GM12878 (cell line): ENCODE data around the gene SH2D7. TPM values are rescaled to one million over a fixed set of nuclear protein-coding genes. Genes with fewer than 3 reads are reported as not detected.

Experiments used
- ASH2L ChIP-seq: fragments of 300-600, 200-600 bp; sonication (generic); IDR thresholded peaks from 2 replicates; pipeline ENCODE4 v1.6.1; 2017; ENCODE audit warnings: low read depth, mild to moderate bottlenecking, borderline replicate concordance
- BCL11A ChIP-seq: IDR thresholded peaks from 2 replicates; pipeline ENCODE4 v1.6.1; 2011; ENCODE audit warnings: low read depth, low read length
- BRCA1 ChIP-seq: IDR thresholded peaks from 2 replicates; pipeline ENCODE4 v1.6.1; 2011; ENCODE audit warnings: low read depth, low read length, improper control_type of control experiment
- CBX3 ChIP-seq: fragments of 200-600 bp; sonication (generic); IDR thresholded peaks from 2 replicates; pipeline ENCODE4 v1.6.1; 2016; ENCODE audit warnings: low read depth, borderline replicate concordance
- IRF4 ChIP-seq: IDR thresholded peaks from 2 replicates; pipeline ENCODE4 v1.6.1; 2011; ENCODE audit warnings: low read depth, low read length
- MEF2A ChIP-seq: IDR thresholded peaks from 2 replicates; pipeline ENCODE4 v1.6.1; 2011; ENCODE audit warnings: low read depth, mild to moderate bottlenecking, low read length, moderate library complexity; ENCODE audit not compliant: insufficient read depth
- MLLT1 ChIP-seq: fragments of 450-650 bp; IDR thresholded peaks from 2 replicates; pipeline ENCODE4 v1.6.1; 2016; ENCODE audit warnings: mild to moderate bottlenecking
- MXI1 ChIP-seq: fragments of 150-350 bp; IDR thresholded peaks from 2 replicates; pipeline ENCODE4 v1.6.1; 2011; ENCODE audit warnings: low read depth, mild to moderate bottlenecking, inconsistent platforms, low read length, improper control_type of control experiment
- RB1 ChIP-seq: fragments of 450-650 bp; formaldehyde crosslinking; IDR thresholded peaks from 2 replicates; pipeline ENCODE4 v1.6.1; 2017; ENCODE audit warnings: mild to moderate bottlenecking, borderline replicate concordance
- RBBP5 ChIP-seq: fragments of 200-600 bp; sonication (generic); conservative IDR thresholded peaks from 2 replicates; pipeline ENCODE4 v1.6.1; 2016
- RELB ChIP-seq: fragments of 450-650 bp; IDR thresholded peaks from 2 replicates; pipeline ENCODE4 v1.6.1; 2017; ENCODE audit warnings: low read depth, mild to moderate bottlenecking, moderate library complexity
- SMAD5 ChIP-seq: IDR thresholded peaks from 2 replicates; pipeline ENCODE4 v1.6.1; 2016; ENCODE audit warnings: antibody characterized with exemption, low read depth
- SMARCA5 ChIP-seq: fragments of 450-650 bp; IDR thresholded peaks from 2 replicates; pipeline ENCODE4 v1.6.1; 2017; ENCODE audit warnings: mild to moderate bottlenecking
- SMC3 ChIP-seq: IDR thresholded peaks from 2 replicates; pipeline ENCODE4 v1.6.1; 2011; ENCODE audit warnings: low read length, improper control_type of control experiment, borderline replicate concordance
- WRNIP1 ChIP-seq: IDR thresholded peaks from 2 replicates; pipeline ENCODE4 v1.6.1; 2011; ENCODE audit warnings: low read depth, low read length, improper control_type of control experiment, borderline replicate concordance
- ZBTB4 ChIP-seq: fragments of 450-650 bp; formaldehyde crosslinking; IDR thresholded peaks from 2 replicates; pipeline ENCODE4 v1.4.0; 2022; ENCODE audit warnings: mild to moderate bottlenecking, moderate library complexity
- polyA plus RNA-seq, 11 experiments: library from polyadenylated mRNA; depleted of rRNA in 4 of 11; unstranded in 6 of 11; stranded (reverse) in 5 of 11; fragments of >200 nt; fragmentation: Nextera tagmentation in 4 of 11; fragmentation: Illumina TruSeq in 1 of 11; extraction: Ambion mirVana in 4 of 11; extraction: Trizol in 1 of 11; gene quantifications; 1 replicate in 1 of 11; 2 replicates in 10 of 11; pipeline versions ENCODE4 v1.2.1 to v1.2.3, GENCODE V29; 2011 to 2016; ENCODE audit warnings: inconsistent platforms in 2 of 11, missing spikeins in 2 of 11, low read depth in 1 of 11
- total RNA-seq, 4 experiments: library from RNA; depleted of rRNA in 3 of 4; stranded (reverse); fragments of >200 nt in 3 of 4; fragmentation: Illumina TruSeq in 1 of 4; extraction: Trizol in 1 of 4; gene quantifications; 2 replicates each; pipeline versions ENCODE4 v1.2.1 to v1.2.3, GENCODE V29; 2013 to 2021
- TF ChIP-seq, protein P1 (sequence below): fragments of 450-650 bp; IDR thresholded peaks from 2 replicates; pipeline ENCODE4 v1.6.1; 2017; ENCODE audit warnings: mild to moderate bottlenecking, moderate library complexity

SH2D7 gene
- total and polyA plus RNA-seq, 10 of the 15 experiments (the other 5 are each of a cell fraction or from before 2014, with no cell fraction given) = 0.04 to 0.06 TPM; not detected in 8

DNA sequence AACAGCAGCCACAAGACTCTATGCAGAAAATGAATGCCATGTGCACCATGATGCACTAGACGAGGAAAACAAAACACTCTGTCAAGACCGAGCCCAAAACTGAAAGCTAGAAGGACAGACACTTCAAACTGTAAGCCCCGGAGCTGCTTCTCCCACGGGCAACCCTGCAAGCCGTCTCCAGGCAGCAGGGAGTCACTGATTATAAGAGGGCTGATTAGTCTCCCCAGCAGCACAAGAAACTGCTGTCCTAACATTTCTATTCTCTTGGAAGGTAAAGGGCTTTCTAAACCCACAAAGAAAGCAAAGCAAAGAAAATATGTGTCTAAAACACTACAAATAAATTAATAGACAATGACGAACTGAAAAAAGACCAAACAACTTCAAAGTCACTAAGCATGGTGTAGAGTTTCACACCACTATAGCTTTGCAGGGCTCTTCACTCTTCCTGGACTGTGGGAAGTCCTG lies 30.4 kb upstream of the SH2D7 start (continued):
- TF ChIP-seq MLLT1 = 0 out of 2 replicates have a peak, but pooled peaks have one; percentile 46
- TF ChIP-seq RELB = peak; percentile 36; the same call in 1 of the 2 replicates
- TF ChIP-seq ASH2L = peak; percentile 51; the same call in 1 of the 2 replicates
- TF ChIP-seq CBX3 = no peak
- no peak for TF ChIP-seq RBBP5
- TF ChIP-seq MXI1 = 0 out of 2 replicates have a peak, but pooled peaks have one; percentile 34
- no peak for TF ChIP-seq MEF2A
- TF ChIP-seq, protein P1, sequence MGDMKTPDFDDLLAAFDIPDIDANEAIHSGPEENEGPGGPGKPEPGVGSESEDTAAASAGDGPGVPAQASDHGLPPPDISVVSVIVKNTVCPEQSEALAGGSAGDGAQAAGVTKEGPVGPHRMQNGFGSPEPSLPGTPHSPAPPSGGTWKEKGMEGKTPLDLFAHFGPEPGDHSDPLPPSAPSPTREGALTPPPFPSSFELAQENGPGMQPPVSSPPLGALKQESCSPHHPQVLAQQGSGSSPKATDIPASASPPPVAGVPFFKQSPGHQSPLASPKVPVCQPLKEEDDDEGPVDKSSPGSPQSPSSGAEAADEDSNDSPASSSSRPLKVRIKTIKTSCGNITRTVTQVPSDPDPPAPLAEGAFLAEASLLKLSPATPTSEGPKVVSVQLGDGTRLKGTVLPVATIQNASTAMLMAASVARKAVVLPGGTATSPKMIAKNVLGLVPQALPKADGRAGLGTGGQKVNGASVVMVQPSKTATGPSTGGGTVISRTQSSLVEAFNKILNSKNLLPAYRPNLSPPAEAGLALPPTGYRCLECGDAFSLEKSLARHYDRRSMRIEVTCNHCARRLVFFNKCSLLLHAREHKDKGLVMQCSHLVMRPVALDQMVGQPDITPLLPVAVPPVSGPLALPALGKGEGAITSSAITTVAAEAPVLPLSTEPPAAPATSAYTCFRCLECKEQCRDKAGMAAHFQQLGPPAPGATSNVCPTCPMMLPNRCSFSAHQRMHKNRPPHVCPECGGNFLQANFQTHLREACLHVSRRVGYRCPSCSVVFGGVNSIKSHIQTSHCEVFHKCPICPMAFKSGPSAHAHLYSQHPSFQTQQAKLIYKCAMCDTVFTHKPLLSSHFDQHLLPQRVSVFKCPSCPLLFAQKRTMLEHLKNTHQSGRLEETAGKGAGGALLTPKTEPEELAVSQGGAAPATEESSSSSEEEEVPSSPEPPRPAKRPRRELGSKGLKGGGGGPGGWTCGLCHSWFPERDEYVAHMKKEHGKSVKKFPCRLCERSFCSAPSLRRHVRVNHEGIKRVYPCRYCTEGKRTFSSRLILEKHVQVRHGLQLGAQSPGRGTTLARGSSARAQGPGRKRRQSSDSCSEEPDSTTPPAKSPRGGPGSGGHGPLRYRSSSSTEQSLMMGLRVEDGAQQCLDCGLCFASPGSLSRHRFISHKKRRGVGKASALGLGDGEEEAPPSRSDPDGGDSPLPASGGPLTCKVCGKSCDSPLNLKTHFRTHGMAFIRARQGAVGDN = peak; percentile 59
- 0 out of 2 replicates have a peak, but pooled peaks have one; percentile 45 for TF ChIP-seq SMARCA5
- no peak for TF ChIP-seq SMC3
- TF ChIP-seq IRF4 = no peak
- TF ChIP-seq WRNIP1 = no peak
- TF ChIP-seq BCL11A = no peak
- no peak for TF ChIP-seq BRCA1
- no peak for TF ChIP-seq ZBTB4 (CRISPR knock-in tag)
- no peak for TF ChIP-seq SMAD5
- no peak for TF ChIP-seq RB1
